HG03571 (cell line): ENCODE data around the gene TSPAN18.

Source experiments
- ATAC-seq: cut with Tn5 transposase; IDR thresholded peaks from one replicate; pipeline ENCODE4 v1.9.1; 2021; ENCODE audit not compliant: unreplicated experiment

Gene TSPAN18

DNA sequence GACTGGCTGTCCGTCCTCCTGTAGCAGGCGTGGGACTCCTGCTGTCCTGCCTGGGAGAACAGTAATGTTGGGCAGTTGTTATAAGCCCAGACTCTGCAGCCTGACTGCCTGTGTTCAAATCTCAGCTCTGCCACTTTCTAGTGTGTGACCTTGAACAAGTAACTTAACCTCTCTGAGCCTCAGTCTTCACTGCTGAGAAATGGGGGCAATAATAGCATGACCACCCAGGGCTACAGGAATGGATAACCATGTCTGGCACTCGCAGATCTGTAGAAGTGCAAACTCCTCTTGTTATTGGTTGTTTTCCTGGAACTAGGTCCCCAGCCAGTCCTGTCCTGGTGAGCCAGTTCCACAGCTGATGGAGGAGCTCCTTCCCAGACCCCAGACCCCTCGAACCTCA is 154.2 kb downstream of the TSPAN18 start:
- ATAC-seq, result no peak

DNA sequence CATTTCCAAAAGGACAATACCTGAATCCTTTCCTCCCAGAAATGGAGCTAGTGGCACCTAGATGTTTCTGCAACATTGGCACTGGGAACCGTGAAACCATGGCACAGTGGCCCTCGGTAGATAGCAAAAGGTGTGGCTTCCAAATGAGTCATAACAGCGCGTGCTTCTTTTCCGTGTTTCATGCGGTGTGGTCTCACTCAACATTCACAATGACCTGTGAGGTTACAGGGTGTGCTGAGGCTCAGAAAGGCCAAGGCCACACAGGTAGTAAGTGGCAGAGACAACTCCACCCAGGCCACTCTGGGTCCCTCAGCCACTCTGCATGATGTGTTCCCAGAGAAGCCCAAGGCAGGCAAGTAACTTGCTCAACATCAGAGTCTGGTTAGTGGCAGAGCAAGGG is 156.5 kb downstream of the TSPAN18 start:
- no peak for ATAC-seq

DNA sequence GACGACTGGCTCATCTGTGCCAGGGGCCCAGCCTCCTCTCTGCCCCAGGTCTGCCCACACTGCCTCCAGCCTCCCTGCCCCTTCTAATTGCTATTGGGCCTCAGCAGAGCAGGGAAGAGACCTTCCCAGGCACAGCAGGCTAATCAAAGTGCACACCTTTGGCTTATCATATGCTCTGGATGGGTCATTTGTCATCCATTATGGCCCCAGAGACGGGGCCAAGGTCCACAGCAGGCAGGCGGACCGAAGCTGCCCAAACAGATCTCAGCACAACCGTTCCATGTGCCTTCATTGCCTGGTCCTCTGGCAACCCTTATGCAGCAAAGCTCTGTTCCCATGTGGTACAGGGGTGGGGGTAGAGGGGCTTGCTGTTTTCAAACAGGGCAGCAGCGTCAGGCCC is 157.3 kb downstream of the TSPAN18 start:
- ATAC-seq, result no peak

DNA sequence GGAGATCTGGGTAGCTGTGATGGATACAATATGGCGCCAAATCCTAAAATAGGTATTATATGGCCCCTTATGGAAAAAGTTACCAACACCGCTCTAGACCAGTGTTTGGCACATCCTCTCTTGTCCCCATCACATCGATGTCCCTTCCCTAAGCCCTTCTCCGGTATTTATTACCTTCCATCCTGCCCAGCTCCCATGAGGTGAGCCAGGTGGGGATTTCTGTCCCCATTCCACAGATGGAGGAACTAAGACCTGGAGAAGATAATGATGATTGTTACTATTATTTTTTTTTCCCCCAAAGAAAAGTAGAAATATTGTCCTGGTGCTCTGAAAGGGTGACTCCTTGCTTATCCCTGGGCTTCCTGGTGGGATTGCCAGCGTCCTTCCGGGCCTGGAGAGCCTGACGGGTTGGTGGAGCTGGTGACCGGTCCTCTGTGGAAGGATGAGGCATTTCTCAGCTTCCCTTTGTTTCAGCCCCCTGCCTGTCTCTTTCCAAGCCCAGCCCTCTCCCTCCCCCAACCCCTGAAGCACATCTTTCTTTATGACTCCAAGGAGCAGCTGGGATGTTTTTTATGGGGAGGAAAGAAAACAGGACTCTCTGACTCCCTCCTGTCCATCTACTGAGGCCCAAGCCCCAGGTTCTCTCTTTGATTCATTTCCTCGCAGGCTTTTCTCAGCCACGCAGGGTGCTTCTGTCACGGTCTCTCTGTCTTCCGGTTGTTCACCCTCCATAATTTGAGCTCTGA is 158.5 kb downstream of the TSPAN18 start:
- no peak for ATAC-seq

DNA sequence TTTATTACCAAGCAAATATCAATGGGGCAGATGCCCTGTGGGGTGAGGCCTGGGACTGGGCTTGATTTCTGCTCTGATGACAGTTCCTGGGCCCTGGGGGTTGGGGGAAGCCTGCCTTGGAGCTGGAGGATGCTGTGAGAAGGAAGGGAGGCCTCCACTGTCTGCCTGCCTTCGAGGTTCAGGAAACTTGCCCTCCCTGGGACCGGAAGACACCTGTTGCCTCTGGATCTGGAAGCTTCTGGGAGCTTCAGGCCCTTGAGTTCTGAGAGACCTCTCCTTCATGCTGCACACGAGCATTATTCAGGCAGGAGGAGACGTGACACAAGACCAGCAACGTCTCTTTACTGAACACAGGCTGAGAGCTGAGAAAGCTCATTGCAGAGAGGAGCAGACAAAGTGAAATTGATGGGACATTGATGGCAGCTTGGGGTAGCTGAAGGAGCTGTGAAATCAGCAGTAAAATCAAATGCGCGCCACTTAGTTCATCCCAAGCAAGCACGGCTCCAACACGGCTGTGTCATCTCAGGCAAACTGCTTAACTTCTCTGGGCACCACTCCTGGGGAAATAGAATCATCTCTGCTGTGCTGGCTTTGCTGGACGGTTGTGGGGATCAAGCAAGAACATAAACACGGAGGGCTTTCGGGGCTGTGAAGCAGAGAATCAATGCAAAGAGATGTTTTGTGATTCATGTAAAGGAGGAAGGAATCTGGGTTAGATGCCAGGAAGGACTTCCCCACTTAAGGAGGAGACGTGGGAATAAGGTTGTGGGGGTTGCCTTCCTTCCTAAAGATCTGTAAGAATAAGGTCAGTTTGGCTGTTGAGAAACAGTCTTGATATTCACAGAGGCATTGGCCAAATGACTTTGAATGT is 159.4 kb downstream of the TSPAN18 start:
- no peak for ATAC-seq

DNA sequence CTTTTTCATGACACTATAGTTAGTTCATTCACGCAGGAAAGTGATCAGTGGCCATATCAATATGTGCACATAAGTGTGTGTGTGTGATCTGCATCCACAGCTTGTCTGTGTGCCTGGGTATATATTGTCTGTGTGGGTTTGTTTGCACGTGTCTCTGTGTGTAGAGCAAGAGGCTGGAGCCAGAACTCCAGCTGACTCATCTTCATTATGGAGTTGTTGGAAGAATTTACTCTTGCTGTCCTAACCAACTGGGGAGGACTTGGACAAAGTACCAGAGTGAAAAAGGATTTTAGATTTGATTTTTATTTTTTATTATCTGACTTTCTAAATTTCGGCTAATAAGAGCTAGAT is 160.0 kb downstream of the TSPAN18 start:
- ATAC-seq, result no peak

DNA sequence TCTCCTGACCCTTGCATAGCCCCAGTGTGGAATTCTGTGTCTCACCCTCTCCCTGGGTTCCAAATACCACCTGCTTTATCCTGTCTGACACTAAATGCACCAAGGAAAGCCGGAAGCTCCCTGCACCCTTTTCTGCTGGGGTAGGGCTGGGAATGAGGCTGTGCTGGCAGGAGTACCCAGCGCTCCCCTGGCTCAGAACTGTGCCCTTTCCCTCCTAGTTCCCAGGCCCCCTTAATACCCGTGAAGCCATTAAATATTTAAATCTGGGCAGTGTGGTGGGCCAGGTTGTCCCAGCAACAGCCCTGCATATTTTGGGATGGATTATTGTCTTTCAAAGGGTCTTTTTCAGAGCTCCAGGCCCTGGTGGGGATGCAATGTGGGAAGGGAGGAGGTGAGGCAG is 160.9 kb downstream of the TSPAN18 start:
- no peak for ATAC-seq

DNA sequence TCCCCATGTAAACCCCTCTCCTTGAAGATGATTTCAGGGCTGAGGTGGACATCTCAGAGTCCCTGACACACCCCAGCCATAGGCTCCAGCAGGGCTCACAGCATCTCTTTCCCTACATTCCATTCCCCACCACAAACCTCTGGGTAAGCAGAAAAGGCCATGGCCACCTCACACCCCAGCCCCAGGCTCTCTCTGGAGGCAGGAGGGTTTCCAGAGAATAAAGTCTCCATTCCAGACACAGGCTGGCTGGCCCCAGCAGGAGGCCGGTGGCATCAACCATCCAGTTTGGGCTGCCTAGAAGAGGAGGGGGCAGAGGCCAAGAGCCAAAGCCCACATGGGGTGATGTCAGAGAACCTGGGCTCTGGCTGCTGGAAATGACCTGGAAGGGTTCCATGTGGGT is 162.5 kb downstream of the TSPAN18 start:
- no peak for ATAC-seq

DNA sequence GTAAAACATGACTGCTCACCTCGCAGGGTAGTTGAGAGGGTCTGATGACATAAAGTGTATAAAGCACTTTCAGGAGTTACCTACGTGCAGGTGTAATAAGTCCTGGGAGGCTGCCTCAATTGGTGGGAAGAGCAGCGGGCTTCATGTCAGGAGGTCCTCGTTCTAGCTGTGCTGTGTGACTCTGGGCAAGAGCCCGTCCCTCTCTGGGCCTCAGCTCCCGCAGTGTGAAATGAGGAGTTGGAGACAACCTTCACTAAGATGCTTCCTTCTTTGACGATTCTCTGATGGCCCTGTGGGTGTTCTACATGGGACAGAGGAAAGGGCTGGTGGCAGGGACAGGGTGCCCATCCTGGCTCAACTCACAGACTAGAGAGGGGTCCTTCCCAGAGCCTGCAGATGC is 166.1 kb downstream of the TSPAN18 start:
- no peak for ATAC-seq

DNA sequence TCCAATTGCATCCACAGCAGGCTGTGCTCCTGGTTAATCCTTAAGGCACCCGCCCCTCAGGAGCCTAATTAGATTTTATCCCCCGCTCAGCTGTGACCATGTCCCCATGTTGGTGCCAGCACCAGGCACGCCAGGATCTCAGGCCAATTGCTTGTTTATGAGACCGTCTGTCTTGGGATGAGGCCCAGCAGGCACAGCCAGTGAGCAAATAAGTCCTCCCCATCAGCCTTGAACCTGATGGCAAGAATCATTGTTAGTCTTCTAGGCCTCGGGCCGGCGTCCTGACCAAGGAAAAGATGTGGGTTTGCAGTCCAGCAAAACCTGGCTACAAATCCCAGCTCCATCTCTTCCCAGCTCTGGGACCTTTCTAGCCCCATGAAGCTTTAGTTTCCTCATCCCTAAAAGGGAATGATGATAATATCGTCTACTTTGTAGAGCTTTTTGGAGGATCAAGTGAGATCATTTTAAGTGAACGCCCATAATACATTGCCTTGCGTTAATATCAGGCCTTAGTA is 166.6 kb downstream of the TSPAN18 start:
- ATAC-seq, result no peak

DNA sequence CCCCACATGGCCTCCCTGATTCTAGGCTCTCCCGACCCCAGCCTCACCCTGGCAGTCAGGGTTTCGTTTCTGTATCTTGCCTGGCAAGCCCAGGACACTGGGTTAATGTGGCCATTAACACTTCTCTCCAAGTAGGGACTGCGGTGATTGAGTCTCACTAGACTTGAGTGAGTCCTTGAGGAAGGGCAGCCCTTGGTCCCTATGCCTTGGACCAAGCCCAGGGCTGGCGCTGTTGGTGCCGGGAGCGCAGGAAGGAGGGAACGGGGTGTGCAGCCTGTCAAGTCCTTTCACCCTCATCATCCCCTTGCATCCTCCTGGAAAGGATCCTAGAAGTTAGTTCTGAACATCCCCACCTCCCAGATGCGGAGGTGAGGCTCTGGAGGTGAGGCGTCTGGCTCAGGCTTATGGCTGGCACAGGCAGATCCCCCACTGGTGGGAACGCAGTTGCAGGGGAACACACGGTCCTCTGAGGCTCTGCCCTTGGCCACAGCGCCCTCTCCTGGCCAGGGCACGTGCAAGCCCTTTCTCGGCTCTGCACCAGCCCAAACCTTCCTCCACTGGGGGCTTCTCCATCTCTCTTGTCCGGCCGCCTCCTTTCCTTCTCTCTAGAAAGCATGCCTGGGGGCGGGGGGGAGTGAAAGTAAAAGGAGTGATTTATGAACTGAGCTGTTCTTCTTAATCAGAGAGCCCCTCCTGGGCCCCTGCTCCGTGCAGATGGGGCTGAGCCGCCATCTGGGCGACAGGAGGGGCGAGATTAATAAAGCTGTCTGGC is 167.3 kb downstream of the TSPAN18 start:
- no peak for ATAC-seq

DNA sequence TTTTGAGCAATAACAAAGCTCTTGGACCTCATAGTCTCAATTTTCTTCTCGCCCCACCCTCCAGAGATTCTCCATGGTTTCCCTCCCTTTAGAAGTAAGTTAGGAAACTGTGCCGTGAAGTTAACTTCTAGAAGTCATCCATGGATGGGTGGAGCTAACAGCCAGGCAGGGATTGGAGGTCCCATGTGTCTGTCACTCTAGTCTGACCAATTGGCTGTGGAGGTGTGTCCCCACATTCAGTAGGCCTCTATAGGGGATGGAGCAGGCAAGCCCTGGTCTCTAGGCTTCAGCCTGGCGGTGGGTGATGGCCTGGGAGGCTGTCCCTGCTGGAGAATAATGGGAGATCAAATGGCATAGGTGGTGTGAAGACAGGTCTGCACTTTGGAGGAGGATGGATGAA is 173.2 kb downstream of the TSPAN18 start:
- ATAC-seq, result no peak

DNA sequence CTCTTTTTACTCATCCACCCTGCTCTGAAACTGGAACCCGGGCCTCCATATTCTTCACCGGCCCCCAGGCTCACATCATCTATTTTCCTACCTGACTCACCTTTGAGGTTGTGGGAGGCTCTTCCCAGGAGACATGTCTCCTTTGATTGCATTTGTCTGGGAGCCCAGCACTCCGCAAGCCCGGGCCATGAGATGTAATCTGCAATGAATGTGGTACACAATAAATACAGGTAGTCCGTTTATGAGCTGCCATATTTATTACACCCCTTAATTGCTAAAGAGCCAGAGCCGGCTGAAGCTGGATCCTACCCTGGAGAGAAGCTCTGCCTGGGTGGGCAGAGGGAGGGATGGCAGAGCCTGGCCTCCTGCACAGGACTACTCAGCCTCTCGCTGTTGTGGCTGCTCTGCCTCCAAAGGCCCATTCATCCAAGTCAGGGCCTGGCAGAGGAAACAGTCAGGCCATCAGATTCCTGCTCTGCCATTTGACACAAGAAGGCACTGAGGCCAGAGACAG is 174.4 kb downstream of the TSPAN18 start:
- ATAC-seq, result no peak

DNA sequence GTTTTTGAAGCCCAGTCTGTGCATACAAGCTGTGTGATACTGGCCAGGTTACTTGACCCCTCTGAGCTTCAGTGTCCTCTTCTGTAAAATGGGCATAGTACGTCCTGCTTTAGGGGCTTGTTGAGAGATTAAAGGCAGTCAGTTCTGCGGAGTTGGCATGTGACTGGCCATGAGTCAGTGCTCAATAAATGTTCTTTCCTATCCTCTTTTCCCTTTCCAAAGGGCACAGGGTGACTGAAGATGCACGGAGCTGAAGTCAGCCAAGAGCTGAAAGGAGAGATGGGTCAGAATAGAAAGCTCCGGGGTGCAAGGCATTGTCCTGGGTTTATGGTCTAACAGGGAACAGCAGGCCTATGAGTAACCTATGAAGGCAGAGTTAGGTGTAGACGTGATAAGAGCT is 175.0 kb downstream of the TSPAN18 start:
- no peak for ATAC-seq

DNA sequence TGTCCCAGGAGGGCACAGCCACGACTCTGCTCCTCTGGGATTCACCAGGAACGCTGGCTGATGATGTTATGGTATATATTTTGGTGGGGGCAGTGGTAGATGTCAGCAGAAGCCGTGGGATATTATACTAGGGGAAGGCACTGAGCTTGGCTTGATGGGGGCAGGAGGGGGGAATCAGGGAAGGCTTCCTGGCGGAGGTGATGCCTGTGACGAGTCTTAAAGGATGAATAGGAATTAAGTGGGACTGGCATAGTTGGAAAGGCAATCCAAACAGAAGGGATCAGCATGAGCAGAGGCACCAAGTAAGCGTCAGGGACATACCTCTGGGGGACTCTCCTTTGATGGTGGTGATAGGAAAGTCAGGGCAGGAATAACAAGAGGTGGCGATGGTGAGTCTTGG is 176.3 kb downstream of the TSPAN18 start:
- no peak for ATAC-seq

DNA sequence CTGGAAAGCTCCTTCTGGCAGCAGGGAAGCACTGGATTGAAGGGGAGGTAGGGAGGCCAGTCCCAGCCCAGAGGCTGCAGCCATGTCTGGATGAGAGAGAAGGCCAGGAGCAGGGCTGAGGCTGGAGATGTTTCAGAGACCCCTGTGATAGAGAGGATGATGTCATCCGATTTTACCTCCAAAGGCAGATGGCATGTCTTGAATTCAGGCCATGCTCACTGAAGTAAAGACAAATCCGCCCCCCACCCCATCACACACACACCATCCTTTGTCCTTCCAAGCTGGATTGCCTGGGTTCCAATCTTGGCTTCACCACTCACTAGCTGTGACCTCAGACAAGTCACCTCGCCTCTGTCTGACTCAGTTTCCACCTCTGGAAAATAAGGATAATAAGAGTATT is 176.8 kb downstream of the TSPAN18 start:
- ATAC-seq, result no peak

DNA sequence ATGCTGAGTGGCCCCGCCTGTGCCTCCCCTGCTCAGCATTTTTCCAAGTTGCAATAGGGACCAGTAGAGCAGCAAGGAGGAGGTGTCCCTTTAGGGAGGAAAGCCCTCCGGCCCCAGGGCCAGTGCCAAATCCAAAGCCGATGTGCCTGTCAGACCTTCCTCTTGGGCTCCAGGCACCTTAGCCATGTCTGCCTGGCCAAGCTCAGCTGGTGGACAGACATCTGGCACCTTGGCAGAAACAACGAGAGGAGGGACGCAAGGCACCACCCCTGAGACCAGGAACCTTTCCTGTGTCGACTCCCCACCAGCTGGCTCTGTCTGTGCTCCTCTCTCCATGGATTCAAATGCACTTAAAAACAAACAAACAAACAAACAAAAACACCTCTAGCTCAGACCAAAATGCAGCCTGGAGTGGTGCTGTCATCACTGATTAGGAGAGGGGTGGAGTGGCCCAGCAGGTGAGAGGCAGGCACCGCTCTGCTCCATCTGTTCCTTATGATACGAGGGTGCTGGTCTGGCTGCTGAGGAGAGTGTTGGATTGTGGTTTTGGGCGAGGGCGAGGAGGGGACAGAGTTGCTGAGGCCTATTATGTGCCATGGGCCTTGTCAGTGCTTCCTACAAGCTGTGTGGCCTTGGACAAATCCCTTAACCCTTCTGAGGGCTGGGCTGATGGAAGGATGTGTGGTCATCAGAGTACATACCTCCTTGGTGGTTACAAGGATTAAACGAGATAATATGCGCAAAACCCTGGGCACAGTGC is 177.7 kb downstream of the TSPAN18 start:
- no peak for ATAC-seq

DNA sequence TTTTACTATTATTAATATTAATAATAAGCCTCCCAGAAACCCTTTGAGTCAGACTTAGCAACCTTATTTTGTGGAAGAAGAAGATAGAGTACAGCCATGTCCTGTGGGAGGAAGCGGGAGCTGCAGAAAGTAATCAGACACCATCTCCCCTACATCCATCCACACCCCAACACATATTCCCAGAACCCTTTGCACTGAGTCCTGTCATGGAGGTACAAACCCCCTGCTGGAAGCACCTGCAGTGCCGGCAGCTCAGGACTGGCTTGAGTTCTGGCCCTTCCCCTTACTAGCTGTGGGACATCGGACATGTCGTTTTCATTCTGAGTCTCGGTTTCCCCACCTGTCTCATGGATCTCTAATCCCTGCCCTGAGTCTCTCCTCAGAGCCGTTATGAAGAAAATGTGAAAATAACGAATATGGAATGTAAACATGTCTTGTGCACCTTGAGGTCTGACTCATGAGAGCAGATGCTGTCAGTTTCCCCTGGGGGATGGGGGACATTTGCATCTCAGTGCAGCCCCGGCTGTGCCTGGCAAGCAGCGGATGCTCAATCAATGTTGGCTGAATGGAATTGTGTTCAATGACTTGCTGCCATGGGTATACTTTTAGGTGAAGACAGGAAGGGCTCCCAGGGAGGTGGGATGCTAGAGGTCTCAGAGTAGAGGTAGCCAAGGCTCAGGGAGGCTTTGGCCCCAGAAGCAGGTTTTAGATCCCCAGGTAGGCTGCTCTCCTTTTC is 178.5 kb downstream of the TSPAN18 start:
- ATAC-seq, result no peak

DNA sequence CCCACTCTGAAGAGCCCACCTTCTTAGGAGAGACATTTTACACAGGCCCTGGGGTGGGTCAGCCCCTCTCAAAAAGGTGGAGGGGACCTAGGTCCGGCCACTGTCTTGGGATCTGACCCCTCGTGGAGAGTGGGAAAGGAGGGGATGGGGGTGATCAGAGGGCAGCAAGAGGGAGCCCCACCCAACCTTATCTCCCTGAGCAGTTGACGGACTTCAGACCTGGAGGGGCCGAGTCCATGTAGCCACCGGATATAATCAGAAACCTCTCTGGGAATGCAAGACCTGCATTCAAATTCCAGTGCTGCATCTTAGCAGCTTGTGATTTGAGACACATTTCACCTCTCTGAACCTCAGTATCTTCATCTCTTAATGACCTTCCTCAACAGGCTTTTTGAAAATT is 179.9 kb downstream of the TSPAN18 start:
- ATAC-seq, result no peak

DNA sequence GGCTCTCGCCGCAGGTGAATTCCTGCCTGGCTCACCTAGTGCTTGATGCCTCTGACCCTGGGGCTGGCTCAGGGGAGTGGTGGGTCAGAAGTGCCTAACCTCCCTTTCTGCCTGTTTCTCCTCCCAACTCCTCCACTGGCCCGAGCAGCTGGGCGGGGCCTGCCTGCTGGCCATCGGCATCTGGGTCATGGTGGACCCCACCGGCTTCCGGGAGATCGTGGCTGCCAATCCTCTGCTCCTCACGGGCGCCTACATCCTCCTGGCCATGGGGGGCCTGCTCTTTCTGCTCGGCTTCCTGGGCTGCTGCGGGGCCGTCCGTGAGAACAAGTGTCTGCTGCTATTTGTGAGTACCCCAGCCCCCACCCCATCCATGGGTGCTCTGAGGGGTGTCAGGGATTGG is 182.8 kb downstream of the TSPAN18 start:
- ATAC-seq, result no peak
